ENCODE measurements around the gene MECP2.
"Not testable (repeated sequence)": the region's sequence is repeated elsewhere in the genome, so short reads cannot be mapped to it uniquely, and the experiment has no call there.

MECP2 gene

GRCh38 chrX:153981231-153981630 is 116.3 kb downstream of the MECP2 start:
- no peak for TF ChIP-seq CTCF (conservative IDR thresholded peaks at IDR 0.05; ENCODE audit: low read depth, low read length)
- no peak overlapping the region for H3K4me3 ChIP-seq (ENCODE audit: low read depth, low read length)
- no peak for DNase-seq (ENCODE audit: low read depth)

- DNase-seq (ENCODE audit: low read depth), result not testable (repeated sequence)
These were observed 117.1 kb downstream of the MECP2 start for GRCh38 chrX:153980394-153980793.

GRCh38 chrX:153974726-153975286 is 122.7 kb downstream of the MECP2 start:
- no peak overlapping the region for H3K4me3 ChIP-seq (ENCODE audit: low read depth, low read length)
- no peak for DNase-seq (ENCODE audit: low read depth)
- no peak for TF ChIP-seq CTCF (conservative IDR thresholded peaks at IDR 0.05; ENCODE audit: low read depth, low read length)

More at GRCh38 chrX:153980394-153980793, 117.1 kb downstream of the MECP2 start:
- not testable (repeated sequence) for H3K4me3 ChIP-seq (ENCODE audit: low read depth, low read length)

GRCh38 chrX:153974003-153974725 is 123.4 kb downstream of the MECP2 start:
- TF ChIP-seq CTCF (conservative IDR thresholded peaks at IDR 0.05; ENCODE audit: low read depth, low read length), result no peak
- no peak for DNase-seq (ENCODE audit: low read depth)
- H3K4me3 ChIP-seq (ENCODE audit: low read depth, low read length), result no peak overlapping the region

- no peak for TF ChIP-seq CTCF (conservative IDR thresholded peaks at IDR 0.05; ENCODE audit: low read depth, low read length)
- peak; percentile 34 for DNase-seq (ENCODE audit: low read depth)
- peak overlapping the region; percentile 83 for H3K4me3 ChIP-seq (ENCODE audit: low read depth, low read length)
These were observed 124.2 kb downstream of the MECP2 start for GRCh38 chrX:153973127-153974002.

GRCh38 chrX:153972368-153973126 is 125.0 kb downstream of the MECP2 start, which contains the start of gene TMEM187:
Gene TMEM187, plus strand, starts transcription at chrX:153972754. Its CDS starts 9,309 bp downstream, at chrX:153982063.
- no peak for TF ChIP-seq CTCF (conservative IDR thresholded peaks at IDR 0.05; ENCODE audit: low read depth, low read length)
- peak within 1 kb of the TSS; percentile 83 for H3K4me3 ChIP-seq (ENCODE audit: low read depth, low read length)
- peak; percentile 88 for DNase-seq (ENCODE audit: low read depth)

All from choroid plexus epithelial cell (primary cell).